ENCODE data around the gene KHK. TPM values are rescaled to one million over a fixed set of nuclear protein-coding genes. Genes with fewer than 3 reads are reported as not detected.

The KHK gene
- total RNA-seq, 1 donor = 0.52 TPM

DNA sequence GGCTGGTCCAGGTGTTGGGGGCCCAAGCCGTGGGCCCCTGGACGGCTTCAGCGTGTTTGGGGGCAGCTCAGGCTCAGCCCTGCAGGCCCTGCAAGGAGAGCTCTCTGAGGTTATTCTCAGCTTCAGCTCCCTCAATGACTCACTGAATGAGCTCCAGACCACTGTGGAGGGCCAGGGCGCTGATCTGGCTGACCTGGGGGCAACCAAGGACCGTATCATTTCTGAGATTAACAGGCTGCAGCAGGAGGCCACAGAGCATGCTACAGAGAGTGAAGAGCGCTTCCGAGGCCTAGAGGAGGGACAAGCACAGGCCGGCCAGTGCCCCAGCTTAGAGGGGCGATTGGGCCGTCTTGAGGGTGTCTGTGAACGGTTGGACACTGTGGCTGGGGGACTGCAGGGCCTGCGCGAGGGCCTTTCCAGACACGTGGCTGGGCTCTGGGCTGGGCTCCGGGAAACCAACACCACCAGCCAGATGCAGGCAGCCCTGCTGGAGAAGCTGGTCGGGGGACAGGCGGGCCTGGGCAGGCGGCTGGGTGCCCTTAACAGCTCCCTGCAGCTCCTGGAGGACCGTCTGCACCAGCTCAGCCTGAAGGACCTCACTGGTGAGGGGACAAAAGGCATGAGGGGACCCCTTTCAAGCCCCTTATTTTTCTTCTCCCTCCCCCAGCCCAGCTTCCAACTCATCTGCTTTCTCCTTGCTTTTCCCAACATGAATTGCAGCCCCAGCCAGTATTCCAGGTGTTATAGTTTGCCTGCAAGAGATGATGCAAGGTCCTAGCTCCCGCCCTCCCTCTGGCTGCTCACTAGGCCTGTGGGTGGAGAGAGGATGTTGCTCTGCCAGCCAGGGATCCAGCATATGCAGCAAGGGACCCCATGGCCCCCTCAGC is 2.9 kb upstream of the KHK start:
- H3K4me3 ChIP-seq (ENCODE audit: low read length) = no peak overlapping the region
- no peaks in the 10 kb centered on the region for H3K27me3 ChIP-seq (ENCODE audit: insufficient read depth, low read length)
- no peaks in the 10 kb centered on the region for H3K9me3 ChIP-seq (ENCODE audit: low read depth, low read length)
- H3K4me1 ChIP-seq (ENCODE audit: insufficient read depth, low read length) = peaks cover 50% of the 10 kb centered on the region

DNA sequence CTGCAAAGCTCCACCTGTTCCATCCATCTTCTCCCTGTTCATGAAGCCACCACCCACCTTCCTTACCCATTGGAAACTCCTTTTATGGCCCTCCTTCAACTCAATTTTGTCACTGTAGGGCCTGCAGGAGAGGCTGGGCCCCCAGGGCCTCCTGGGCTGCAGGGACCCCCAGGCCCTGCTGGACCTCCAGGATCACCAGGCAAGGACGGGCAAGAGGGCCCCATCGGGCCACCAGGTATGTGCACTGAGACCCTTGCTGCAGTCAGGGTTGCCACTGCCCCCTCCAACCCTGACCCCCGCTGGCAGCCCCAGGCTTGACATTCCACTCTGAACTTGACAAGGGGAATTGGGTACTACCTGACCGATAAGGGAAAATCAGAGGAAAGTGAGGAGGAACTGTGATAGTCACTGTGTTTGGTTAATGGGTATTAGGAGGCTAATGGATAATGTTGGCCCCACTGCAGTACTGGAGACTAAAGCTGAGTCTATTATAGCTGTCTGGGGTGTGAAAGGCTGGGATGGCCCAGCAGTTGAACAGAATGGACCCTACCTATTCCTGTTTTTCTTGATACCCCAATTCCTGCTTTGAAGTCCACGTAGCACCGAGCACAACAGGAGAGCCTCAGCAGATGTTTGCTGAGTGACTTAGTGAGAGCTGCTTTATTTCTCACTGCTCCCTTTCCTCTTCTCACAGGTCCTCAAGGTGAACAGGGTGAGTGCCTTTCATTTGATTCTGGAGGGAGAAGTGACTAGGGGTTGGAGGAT is 2.1 kb upstream of the KHK start:
- Histone ChIP-seq H3K27me3 (ENCODE audit: insufficient read depth, low read length) (no peaks in the 10 kb centered on the region), H3K4me3 (ENCODE audit: low read length) (no peak overlapping the region), H3K9me3 (ENCODE audit: low read depth, low read length) (no peaks in the 10 kb centered on the region), H3K4me1 (ENCODE audit: insufficient read depth, low read length) (peaks cover 44% of the 10 kb centered on the region)

- Histone ChIP-seq H3K4me1 (ENCODE audit: insufficient read depth, low read length) (peaks cover 43% of the 10 kb centered on the region), H3K9me3 (ENCODE audit: low read depth, low read length) (no peaks in the 10 kb centered on the region), H3K27me3 (ENCODE audit: insufficient read depth, low read length) (no peaks in the 10 kb centered on the region), H3K4me3 (ENCODE audit: low read length) (peak overlapping the region; percentile 58)
Observed at GRCh38 chr2:27085062-27085672, 1.4 kb upstream of the KHK start.

DNA sequence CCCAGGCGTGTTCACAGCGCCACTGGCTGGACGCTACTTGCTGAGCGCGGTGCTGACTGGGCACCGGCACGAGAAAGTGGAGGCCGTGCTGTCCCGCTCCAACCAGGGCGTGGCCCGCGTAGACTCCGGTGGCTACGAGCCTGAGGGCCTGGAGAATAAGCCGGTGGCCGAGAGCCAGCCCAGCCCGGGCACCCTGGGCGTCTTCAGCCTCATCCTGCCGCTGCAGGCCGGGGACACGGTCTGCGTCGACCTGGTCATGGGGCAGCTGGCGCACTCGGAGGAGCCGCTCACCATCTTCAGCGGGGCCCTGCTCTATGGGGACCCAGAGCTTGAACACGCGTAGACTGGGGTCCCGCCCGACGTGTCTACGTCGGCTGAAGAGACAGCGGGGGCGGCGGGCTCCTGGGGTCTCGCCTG is 891 bp upstream of the KHK start:
- no peaks in the 10 kb centered on the region for H3K9me3 ChIP-seq (ENCODE audit: low read depth, low read length)
- no peaks in the 10 kb centered on the region for H3K27me3 ChIP-seq (ENCODE audit: insufficient read depth, low read length)
- H3K4me1 ChIP-seq (ENCODE audit: insufficient read depth, low read length) = peaks cover 41% of the 10 kb centered on the region
- peak overlapping the region; percentile 58 for H3K4me3 ChIP-seq (ENCODE audit: low read length)

DNA sequence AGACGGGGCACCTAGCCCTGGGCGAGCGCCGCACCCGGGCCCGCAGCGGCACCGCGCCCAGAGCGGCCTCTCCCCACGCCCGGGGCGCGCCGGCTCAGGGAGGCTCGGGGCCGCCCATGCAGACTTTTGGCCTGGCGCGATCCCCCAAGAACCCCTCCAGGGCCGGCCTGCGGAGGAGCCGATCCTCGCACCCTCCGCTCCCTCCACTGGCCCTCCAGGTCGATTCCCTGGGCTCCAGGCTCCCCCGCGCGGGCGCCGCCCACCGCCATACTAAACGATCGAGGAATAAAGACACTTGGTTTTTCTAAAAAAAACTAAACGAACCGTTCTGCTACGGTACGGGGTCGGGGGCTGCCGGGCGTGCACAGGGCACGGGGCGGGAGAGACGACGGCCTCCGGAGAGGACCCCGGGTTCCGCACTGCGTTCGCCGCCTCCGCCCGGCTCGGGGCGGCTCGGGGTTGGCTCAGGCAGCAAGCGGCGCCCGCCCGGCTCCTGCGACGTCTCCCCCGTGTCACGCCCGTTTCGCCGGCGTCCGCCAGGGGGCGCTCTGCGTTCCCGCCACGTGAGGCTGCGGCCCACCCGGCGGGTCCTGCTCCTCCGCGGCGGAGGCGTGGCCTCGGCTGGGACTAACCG is 365 bp upstream of the KHK start:
- Histone ChIP-seq H3K4me3 (ENCODE audit: low read length) (peak overlapping the region; percentile 58), H3K4me1 (ENCODE audit: insufficient read depth, low read length) (peaks cover 36% of the 10 kb centered on the region), H3K9me3 (ENCODE audit: low read depth, low read length) (no peaks in the 10 kb centered on the region), H3K27me3 (ENCODE audit: insufficient read depth, low read length) (no peaks in the 10 kb centered on the region)

DNA sequence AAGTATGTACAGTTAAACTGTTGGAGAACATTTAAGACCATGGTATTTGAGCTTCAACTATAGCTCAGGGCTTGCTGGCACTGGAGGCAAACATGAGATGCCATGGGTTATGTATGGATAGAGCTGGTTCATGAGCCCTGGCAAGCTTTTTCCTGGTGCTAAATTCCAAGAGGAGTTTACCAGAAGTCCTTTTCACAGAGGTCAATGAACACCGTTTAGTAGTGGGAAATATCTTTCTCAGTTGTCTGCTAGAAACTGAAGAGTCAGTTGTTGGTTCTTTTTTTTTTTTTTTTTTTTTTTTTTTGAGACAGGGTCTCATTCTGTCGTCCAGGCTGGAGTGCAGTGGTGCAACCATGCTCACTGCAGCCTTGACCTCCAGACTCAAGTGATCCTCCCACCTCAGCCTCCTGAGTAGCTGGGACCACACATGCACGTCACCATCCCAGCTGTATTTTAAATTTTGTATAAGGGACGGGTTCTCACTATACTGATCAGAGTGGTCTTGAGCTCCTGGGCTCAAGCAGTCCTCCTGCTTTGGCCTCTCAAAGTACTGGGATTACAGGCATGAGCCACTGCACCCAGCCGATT is 1.3 kb downstream of the KHK start:
- Histone ChIP-seq H3K4me1 (ENCODE audit: insufficient read depth, low read length) (peaks cover 23% of the 10 kb centered on the region), H3K9me3 (ENCODE audit: low read depth, low read length) (no peaks in the 10 kb centered on the region), H3K27me3 (ENCODE audit: insufficient read depth, low read length) (no peaks in the 10 kb centered on the region), H3K4me3 (ENCODE audit: low read length) (no peak overlapping the region)

GRCh38 chr2:27088634-27089033 is 2.1 kb downstream of the KHK start:
- H3K4me3 ChIP-seq (ENCODE audit: low read length) = no peak overlapping the region
- H3K4me1 ChIP-seq (ENCODE audit: insufficient read depth, low read length) = peaks cover 23% of the 10 kb centered on the region
- no peaks in the 10 kb centered on the region for H3K27me3 ChIP-seq (ENCODE audit: insufficient read depth, low read length)
- no peaks in the 10 kb centered on the region for H3K9me3 ChIP-seq (ENCODE audit: low read depth, low read length)

GRCh38 chr2:27089111-27089954 is 2.8 kb downstream of the KHK start:
- Histone ChIP-seq H3K4me3 (ENCODE audit: low read length) (no peak overlapping the region), H3K9me3 (ENCODE audit: low read depth, low read length) (no peaks in the 10 kb centered on the region), H3K4me1 (ENCODE audit: insufficient read depth, low read length) (peaks cover 23% of the 10 kb centered on the region), H3K27me3 (ENCODE audit: insufficient read depth, low read length) (no peaks in the 10 kb centered on the region)

GRCh38 chr2:27091746-27092695 is 5.4 kb downstream of the KHK start:
- H3K4me3 ChIP-seq (ENCODE audit: low read length) = no peak overlapping the region

GRCh38 chr2:27092696-27093429 is 6.3 kb downstream of the KHK start:
- Histone ChIP-seq H3K27me3 (ENCODE audit: insufficient read depth, low read length) (no peaks in the 10 kb centered on the region), H3K9me3 (ENCODE audit: low read depth, low read length) (no peaks in the 10 kb centered on the region), H3K4me3 (ENCODE audit: low read length) (no peak overlapping the region), H3K4me1 (ENCODE audit: insufficient read depth, low read length) (peaks cover 20% of the 10 kb centered on the region)

More at GRCh38 chr2:27091746-27092695, 5.4 kb downstream of the KHK start:
- H3K9me3 ChIP-seq (ENCODE audit: low read depth, low read length) = no peaks in the 10 kb centered on the region
- H3K27me3 ChIP-seq (ENCODE audit: insufficient read depth, low read length) = no peaks in the 10 kb centered on the region
- peaks cover 22% of the 10 kb centered on the region for H3K4me1 ChIP-seq (ENCODE audit: insufficient read depth, low read length)

DNA sequence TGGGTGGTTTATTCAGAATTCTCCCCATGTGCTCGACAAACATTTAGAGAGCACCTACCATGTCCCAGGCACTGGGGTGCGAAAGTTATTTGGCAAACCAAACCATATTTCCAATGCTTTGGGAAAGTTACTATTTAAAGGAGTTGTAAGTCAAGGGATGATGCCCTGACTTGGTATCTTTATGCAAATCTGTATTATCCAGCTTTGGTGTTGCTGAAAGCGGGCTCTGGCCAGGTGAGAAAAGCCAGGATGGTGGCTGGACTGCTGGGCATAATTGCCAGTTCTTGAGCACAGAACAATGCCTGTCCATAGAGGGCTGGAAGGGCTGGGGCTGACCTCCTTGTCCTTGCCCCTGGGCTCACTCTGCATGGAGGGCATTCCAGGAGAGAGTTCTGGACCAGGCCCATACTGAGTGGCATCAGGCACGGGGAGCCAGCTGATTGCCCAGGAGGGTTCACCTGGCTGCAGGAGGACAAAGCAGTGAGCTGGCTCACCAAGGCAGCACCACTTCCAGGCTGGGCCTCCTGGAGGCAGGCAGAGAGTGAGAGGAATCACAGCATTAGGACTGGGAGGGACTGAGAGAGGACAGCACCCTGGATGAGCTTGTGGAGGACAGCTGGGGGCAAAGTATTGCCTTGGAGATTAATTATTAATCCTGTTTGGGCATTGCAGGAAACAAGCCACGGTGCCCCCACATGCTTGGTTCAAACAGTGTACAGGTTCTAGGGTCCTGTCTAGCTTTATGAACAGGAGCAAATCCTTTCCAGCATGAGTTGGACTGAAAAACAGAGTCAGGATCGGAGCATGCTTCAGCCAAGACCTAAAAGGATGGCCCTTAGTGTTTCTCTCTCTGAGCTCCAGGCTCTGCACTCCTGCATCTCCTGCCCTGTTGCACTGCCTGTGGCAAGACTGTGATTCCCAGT is 7.1 kb downstream of the KHK start:
- Histone ChIP-seq H3K27me3 (ENCODE audit: insufficient read depth, low read length) (no peaks in the 10 kb centered on the region), H3K4me3 (ENCODE audit: low read length) (no peak overlapping the region), H3K4me1 (ENCODE audit: insufficient read depth, low read length) (peaks cover 20% of the 10 kb centered on the region), H3K9me3 (ENCODE audit: low read depth, low read length) (no peaks in the 10 kb centered on the region)
